A549 (cell line): ENCODE data around the gene SUCLA2.

Experiments used
- CHD4 ChIP-seq: fragments of 200-600 bp; sonication (generic); IDR thresholded peaks from 2 replicates; pipeline ENCODE4 v1.6.1; 2016; ENCODE audit warnings: antibody characterized with exemption, mild to moderate bottlenecking, borderline replicate concordance
- KDM1A ChIP-seq: fragments of 200-600 bp; sonication (generic); IDR thresholded peaks from 2 replicates; pipeline ENCODE4 v1.6.1; 2016; ENCODE audit warnings: low read depth, mild to moderate bottlenecking
- POLR2A ChIP-seq: IDR thresholded peaks from 2 replicates; pipeline ENCODE4 v1.6.1; 2012; ENCODE audit warnings: mild to moderate bottlenecking, low read length
- TF ChIP-seq, protein P1 (sequence below): IDR thresholded peaks from 2 replicates; pipeline ENCODE4 v1.6.1; 2012
- TF ChIP-seq, protein P2 (sequence below): fragments of 200-600 bp; sonication (generic); IDR thresholded peaks from 2 replicates; pipeline ENCODE4 v1.6.1; 2016; ENCODE audit warnings: antibody characterized with exemption, mild to moderate bottlenecking, moderate library complexity

DNA sequence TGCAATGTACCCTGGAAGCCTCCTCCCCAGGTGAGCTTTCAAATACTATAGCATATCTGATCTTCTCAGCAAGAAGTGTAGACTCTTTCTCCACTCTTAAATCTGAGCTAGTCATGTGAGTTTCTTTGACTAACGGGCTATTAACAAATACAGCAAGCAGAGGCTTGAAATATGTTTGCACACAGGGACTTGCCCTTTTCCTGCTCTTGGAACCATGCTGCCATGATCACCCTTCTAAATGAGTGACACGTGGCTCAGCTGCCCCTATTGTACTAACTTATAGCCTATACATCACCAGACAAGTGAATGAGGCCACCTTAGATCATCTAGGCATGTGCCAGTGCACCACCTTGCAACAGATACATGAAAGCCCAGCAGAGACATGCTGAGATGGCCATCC lies 13.3 kb upstream of the SUCLA2 start:
- TF ChIP-seq, protein P1, sequence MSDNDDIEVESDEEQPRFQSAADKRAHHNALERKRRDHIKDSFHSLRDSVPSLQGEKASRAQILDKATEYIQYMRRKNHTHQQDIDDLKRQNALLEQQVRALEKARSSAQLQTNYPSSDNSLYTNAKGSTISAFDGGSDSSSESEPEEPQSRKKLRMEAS, result no peak
- no peak for TF ChIP-seq CHD4
- no peak for TF ChIP-seq KDM1A
- TF ChIP-seq, protein P2, sequence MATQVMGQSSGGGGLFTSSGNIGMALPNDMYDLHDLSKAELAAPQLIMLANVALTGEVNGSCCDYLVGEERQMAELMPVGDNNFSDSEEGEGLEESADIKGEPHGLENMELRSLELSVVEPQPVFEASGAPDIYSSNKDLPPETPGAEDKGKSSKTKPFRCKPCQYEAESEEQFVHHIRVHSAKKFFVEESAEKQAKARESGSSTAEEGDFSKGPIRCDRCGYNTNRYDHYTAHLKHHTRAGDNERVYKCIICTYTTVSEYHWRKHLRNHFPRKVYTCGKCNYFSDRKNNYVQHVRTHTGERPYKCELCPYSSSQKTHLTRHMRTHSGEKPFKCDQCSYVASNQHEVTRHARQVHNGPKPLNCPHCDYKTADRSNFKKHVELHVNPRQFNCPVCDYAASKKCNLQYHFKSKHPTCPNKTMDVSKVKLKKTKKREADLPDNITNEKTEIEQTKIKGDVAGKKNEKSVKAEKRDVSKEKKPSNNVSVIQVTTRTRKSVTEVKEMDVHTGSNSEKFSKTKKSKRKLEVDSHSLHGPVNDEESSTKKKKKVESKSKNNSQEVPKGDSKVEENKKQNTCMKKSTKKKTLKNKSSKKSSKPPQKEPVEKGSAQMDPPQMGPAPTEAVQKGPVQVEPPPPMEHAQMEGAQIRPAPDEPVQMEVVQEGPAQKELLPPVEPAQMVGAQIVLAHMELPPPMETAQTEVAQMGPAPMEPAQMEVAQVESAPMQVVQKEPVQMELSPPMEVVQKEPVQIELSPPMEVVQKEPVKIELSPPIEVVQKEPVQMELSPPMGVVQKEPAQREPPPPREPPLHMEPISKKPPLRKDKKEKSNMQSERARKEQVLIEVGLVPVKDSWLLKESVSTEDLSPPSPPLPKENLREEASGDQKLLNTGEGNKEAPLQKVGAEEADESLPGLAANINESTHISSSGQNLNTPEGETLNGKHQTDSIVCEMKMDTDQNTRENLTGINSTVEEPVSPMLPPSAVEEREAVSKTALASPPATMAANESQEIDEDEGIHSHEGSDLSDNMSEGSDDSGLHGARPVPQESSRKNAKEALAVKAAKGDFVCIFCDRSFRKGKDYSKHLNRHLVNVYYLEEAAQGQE, result no peak
- TF ChIP-seq POLR2A, result no peak
